ENCODE data around the gene CABLES1.

DNA sequence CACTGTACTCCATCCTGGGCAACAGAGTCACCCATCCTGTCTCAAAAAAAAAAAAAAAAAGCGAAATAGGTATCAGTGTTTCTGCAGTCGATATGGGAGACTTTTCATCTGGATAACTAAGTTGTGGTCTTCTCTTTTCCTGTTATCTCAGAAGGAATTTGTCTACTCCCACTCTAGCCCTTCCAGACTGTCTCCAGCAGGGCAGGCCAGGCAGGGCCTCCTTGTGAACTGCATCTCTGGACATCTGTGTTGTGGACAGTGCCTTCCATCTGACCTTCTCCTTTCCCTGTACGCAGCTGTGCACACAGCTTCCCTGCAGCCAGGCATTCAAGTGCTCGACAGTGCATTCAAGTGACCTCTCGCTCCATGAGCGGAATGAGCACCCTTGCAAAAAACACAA is 110.2 kb downstream of the CABLES1 start:
- TF ChIP-seq EP300 (IDR thresholded peaks at IDR 0.05; ENCODE audit: borderline replicate concordance in 1 of 2, low read depth in 2 of 2, low read length in 2 of 2) (no peak), CTCF (IDR thresholded peaks at IDR 0.05; ENCODE audit: control extremely low read depth in 1 of 3, insufficient read depth in 1 of 3, low read depth in 1 of 3, low read length in 3 of 3) (no peak), KDM5A (IDR thresholded peaks at IDR 0.05; ENCODE audit: low read length) (no peak), POLR2A (IDR thresholded peaks at IDR 0.05; ENCODE audit: control extremely low read depth in 1 of 2, low read depth in 2 of 2, low read length in 2 of 2) (no peak), FOSL1 (IDR thresholded peaks at IDR 0.05; ENCODE audit: insufficient read depth, low read depth, low read length) (no peak), CEBPB (IDR thresholded peaks at IDR 0.05; ENCODE audit: low read depth, low read length) (no peak)
